GM12801 (cell line): Measurements from ENCODE around the gene CCDC47.

Experiments used
- CTCF ChIP-seq: IDR thresholded peaks from one replicate; pipeline ENCODE4 v1.5.1; 2011; ENCODE audit warnings: control low read depth; ENCODE audit not compliant: insufficient read length; ENCODE audit errors: extremely low read depth

Gene CCDC47

GRCh38 chr17:63764716-63765115, 8.7 kb downstream of the CCDC47 start:
- TF ChIP-seq CTCF: no peak

GRCh38 chr17:63762161-63763078, 11.0 kb downstream of the CCDC47 start:
- no peak for TF ChIP-seq CTCF

- no peak for TF ChIP-seq CTCF
These were observed 12.4 kb downstream of the CCDC47 start for GRCh38 chr17:63760771-63761539.

- TF ChIP-seq CTCF: no peak
These were observed 15.0 kb downstream of the CCDC47 start for GRCh38 chr17:63758428-63758827.

- TF ChIP-seq CTCF: no peak
These were observed 19.4 kb downstream of the CCDC47 start for GRCh38 chr17:63754046-63754445.

- TF ChIP-seq CTCF: no peak
These were observed 20.2 kb downstream of the CCDC47 start for GRCh38 chr17:63753215-63753614.

- TF ChIP-seq CTCF: no peak
These were observed 20.7 kb downstream of the CCDC47 start for GRCh38 chr17:63752707-63753106.
